Colon (tissue), 2 donors: ENCODE data around the gene MPP1.

Experiments
- FAIRE-seq: peaks from 2 replicates; lab custom pipeline; 2012; peaks lifted over from hg19 to GRCh38; lab: Jason Lieb, UNC
- donor health status: control.
- donor health status: control.

The MPP1 gene

GRCh38 chrX:154775419-154776349, 29.6 kb downstream of the MPP1 start:
- FAIRE-seq, result no peak

DNA sequence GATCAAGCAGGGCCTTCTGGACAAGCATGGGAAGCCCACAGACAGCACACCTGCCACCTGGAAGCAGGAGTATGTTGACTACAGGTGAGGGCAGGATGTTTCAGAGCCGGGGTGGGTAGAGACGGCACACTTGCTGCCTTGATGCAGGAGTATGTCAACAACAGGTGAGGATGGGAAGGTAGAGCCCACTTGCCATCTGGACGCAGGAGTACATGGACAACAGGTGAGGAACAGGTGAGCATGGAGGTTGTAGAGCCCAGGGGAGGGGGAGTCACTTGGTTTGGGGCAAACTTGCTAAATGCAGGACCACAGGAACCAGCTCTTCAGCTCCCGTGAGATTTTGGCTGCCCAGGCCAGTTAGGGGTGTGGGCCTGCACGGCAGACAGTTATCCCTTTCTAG, 30.7 kb downstream of the MPP1 start:
- FAIRE-seq, result no peak

DNA sequence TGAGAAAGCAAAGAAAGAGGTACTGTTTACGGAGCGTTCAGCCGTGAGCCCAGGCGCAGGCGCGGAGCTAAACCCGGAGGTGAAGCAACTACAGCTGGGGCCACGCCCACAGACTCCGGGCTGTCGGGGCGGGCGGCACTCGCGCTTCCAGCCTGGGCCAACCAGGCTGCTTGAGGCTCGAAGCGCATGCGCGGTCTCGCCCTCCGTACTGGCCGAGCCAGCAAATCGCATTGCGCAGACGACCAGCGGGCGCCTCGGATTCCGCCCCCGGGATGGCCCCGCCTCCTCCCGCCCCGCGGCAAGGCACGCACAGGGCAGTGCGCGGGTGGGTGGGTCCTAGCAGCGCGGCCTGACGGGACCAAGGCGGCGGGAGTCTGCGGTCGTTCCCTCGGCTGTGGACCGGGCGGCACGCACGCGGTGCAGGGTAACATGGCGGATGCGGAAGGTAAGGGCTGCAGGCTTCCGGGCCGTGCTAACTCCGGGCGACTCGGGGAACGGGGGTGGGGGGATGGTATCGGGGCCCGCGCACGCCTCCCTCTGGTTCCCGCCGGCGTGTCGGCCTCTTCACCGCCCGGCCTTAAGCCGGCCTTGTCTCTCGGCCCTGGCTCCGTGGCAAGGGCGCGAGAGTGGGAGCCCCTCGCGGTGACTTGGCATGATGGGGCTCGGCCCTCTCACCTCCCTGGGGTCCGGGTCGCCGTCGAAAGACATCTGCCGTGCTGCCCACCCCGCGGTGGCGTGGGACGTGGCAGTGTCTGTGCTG, 42.6 kb downstream of the MPP1 start, which contains the start of gene DKC1:
DKC1 (plus strand) TSS at position 328 of the 760 bp plus-strand sequence; CDS start at position 430, 102 bp downstream.
- no peak for FAIRE-seq

- FAIRE-seq, result no peak
These were observed 43.2 kb downstream of the MPP1 start for GRCh38 chrX:154761977-154762536.

DNA sequence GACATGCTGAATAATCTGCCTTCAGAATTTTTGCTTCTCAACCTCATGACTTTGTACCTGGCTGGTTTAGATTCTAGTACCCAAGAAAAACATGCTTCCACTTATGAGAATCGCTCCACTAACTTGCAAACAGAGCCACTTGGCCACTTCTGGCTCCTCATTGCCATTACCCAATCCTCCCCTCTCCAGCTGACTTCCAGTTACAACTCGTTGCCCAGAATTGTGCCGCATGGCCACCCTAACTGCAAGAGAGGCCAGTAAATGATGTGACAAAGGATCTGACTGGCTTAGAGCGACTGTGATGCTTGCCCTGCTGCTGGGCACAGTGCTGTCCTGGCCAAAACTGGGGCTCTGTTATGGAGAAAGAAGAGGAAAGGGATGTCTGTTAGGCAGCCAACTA, 46.6 kb downstream of the MPP1 start:
- no peak for FAIRE-seq

DNA sequence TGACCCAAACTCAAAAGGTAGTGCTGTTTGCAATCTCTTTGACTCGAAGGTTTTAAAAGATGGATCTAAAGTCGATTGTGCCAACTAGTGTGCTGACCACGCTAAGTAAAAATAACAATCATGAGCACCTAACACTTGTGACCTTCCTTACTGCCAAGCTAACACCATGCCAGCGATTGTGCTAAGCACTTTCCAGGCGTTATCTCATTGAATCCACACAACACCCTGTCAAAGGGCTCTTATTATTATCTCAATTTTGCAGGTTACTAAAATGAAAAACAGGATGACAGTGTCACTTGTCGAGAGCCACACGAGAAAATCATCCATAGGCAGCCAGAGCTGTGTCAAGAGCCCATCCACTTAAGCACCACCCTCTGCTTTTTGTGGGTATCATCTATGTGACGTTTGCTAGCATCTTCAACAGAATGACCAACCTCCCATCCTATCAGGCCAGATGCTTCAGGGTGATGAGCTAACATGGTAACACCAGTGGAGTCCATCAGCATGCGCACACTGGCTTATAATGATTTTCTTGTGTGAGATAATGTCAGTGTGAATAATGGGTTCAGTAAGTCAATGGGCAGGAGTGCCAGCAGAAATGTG, 53.5 kb downstream of the MPP1 start:
- no peak for FAIRE-seq

DNA sequence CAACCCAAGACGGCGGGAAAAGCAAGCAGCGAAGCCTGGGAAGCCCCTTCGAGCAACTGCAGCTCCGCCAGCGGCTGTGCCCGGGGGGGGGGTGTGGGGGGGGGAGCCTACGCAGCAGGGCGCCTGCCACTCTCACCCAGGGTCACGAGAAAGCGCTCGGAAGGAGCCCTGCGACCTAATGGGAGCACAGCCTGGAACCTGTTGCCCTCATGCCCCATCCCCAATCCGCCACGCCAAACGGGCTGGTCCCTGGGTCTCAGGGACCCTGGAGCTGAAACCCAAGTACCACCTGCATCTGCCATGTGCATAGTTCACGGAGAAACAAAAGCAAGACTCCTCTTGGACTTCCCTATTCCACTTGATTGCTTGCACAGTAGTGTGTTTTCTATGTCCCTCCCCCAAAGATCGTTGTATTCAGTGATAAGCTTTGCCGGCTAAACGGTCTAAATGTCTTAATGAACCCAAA, 54.0 kb downstream of the MPP1 start:
- no peak for FAIRE-seq

DNA sequence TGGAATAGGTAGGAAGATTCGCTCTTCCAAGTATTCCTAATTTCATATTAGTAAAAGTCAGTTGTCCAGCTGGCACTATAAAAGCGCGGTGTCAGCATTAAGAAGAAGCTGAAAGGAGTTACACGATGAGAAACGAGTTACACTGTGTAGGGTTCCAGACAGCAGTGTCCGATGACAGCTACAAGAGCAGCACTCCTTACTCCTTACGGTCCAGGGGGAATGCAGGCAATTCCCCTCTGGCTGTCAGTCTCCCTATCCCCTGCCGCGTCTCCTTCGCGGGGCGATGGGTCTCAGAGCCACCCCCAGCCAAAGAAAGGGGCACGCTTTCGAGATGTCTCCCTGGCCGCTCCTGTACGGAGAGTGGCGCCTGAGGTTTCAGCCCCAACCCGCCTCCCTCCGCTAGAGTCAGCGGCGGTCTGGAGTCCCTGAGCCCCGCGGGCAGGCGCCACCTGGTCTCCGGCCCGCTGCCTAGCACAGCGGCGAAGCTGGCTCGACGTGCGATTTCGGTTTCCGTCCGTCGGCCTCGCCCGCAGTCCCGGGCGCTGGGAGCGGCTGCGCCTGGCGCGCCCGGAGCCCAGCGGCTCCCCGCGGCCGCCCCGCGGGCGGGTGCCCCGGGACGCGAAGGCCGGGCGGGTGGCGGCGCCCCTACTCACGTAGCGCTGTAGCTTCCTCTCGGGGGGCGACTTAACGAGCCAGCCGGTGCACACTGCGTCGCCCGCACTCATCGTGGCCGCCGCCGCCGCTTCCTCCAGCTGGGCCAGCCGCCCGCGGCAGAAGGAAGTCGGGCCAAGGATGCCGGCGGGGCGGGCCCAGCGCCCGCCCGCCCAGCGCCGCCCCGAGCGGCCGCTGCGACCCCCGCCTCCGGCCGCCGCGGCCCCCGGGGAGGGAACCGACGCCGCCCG, 54.7 kb downstream of the MPP1 start, which contains the start of gene GAB3:
GAB3 (minus strand) TSS at position 777 of the 902 bp plus-strand sequence; CDS start at position 725, 52 bp downstream.
- no peak for FAIRE-seq

GRCh38 chrX:154749856-154750255, 55.4 kb downstream of the MPP1 start:
- no peak for FAIRE-seq

GRCh38 chrX:154748712-154749339, 56.5 kb downstream of the MPP1 start:
- peak; percentile 38 for FAIRE-seq

GRCh38 chrX:154742613-154743012, 62.7 kb downstream of the MPP1 start:
- no peak for FAIRE-seq

DNA sequence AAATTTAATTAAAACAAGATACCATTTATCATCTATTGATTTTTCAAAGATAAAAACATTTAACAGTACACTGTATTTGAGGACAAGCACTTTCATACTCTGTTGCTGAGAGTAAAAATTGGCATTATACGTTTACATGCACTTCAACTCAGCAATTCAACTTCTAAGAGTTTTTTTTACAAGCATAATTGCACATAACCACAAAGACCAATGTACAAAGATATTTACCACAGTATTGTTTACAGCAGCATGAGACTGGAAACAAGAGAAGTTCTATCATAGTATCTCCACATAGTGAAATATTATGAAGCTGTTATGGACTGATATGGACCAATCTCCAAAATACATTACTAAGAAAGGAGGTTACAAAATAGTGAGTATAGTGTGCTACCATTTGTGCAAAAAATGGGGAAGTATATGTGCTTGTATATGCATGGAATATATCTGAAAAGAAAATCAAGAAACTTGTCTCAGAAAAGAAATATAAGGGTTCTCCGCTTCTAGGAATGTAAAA, 65.3 kb downstream of the MPP1 start:
- peak; percentile 10 for FAIRE-seq

GRCh38 chrX:154738011-154738738, 67.1 kb downstream of the MPP1 start:
- FAIRE-seq, result no peak

GRCh38 chrX:154737136-154737535, 68.1 kb downstream of the MPP1 start:
- no peak for FAIRE-seq

DNA sequence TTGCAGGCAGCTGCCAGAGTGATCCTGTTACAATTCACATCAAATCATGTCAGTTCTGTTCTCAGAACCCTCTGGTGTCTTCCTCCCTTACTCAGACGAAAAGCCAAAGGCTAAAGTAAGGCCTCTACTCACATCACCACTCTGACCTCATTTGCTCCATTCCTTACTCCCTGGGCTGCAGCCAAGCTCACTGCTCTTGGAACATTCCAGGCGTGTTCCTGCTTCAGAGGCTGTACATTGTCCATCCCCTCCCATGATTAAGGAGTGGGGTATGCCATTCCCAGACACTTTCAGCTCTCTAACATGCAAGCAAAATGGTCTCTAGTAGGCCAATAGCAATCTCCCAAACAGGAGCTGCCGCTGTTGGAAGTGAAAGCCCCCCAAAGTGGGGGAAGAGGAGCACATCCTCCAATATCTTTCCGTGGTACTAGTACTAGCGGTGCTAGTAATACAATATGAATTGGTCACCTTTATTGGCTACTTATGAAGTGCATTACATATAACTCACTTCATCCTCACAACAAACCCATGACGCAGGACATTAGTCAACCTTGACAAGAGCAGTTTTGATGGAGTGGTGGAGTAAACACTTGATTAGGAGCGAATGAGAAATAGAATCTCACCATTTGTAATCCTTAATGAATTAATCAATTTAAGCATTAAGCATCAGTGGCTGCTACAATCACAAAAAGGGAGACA, 69.4 kb downstream of the MPP1 start:
- FAIRE-seq, result no peak

- FAIRE-seq, result no peak
These were observed 71.1 kb downstream of the MPP1 start for GRCh38 chrX:154734061-154734781.

GRCh38 chrX:154733066-154733425, 72.2 kb downstream of the MPP1 start:
- no peak for FAIRE-seq

- FAIRE-seq, result no peak
These were observed 72.7 kb downstream of the MPP1 start for GRCh38 chrX:154732421-154733065.
